GM12875 (cell line): ENCODE results near the gene MRC1.

Experiments used
- H3K4me3 ChIP-seq: one replicate; pipeline ENCODE4 v1.5.1; 2011; ENCODE audit warnings: low read depth, low read length, control low read depth
- TF ChIP-seq, protein P1 (sequence below): IDR thresholded peaks from 2 replicates; pipeline ENCODE4 v1.5.1; 2011; ENCODE audit warnings: low read depth, mild to moderate bottlenecking, control low read depth, inconsistent platforms, low read length, moderate library complexity, borderline replicate concordance; ENCODE audit not compliant: insufficient read depth

The MRC1 gene

DNA sequence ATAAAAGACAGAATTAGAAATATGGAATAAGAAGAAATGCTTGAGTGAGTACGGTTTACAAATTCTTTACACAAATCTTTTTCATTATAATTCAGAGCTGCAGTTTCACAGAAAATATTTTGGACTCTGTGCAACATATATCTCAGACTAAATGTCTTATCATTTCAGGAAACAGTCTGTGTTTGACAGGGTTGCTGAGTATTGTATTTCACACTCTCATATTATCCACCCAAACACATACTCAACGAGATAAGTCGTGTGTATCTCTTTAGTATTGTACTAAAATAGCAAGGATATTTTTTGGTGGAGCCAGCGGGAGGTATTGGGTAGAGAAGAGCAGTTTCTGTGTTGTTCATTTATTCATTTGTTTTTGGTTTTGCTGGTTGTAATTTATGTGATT is 103.6 kb downstream of the MRC1 start:
- H3K4me3 ChIP-seq, result no peak overlapping the region
- TF ChIP-seq, protein P1, sequence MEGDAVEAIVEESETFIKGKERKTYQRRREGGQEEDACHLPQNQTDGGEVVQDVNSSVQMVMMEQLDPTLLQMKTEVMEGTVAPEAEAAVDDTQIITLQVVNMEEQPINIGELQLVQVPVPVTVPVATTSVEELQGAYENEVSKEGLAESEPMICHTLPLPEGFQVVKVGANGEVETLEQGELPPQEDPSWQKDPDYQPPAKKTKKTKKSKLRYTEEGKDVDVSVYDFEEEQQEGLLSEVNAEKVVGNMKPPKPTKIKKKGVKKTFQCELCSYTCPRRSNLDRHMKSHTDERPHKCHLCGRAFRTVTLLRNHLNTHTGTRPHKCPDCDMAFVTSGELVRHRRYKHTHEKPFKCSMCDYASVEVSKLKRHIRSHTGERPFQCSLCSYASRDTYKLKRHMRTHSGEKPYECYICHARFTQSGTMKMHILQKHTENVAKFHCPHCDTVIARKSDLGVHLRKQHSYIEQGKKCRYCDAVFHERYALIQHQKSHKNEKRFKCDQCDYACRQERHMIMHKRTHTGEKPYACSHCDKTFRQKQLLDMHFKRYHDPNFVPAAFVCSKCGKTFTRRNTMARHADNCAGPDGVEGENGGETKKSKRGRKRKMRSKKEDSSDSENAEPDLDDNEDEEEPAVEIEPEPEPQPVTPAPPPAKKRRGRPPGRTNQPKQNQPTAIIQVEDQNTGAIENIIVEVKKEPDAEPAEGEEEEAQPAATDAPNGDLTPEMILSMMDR, result no peak

DNA sequence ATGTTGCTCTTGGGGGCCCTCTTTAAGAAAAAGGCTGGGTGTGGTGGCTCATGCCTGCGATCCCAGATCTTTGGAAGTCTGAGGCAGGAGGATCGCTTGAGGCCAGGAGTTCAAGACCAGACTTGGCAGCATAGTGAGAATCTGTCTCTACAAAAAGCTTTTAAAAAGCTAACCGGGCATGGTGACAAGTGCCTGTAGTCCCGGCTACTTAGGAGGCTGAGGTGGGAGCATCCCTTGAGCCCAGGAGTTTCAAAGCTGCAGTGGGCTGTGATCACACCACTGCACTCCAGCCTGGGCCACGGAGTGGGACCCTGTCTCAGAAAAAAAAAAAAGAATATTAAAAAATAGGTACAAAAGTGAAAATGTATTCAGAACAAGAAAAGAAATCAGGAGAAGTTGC is 104.5 kb downstream of the MRC1 start:
- H3K4me3 ChIP-seq, result no peak overlapping the region
- TF ChIP-seq, protein P1, result no peak

DNA sequence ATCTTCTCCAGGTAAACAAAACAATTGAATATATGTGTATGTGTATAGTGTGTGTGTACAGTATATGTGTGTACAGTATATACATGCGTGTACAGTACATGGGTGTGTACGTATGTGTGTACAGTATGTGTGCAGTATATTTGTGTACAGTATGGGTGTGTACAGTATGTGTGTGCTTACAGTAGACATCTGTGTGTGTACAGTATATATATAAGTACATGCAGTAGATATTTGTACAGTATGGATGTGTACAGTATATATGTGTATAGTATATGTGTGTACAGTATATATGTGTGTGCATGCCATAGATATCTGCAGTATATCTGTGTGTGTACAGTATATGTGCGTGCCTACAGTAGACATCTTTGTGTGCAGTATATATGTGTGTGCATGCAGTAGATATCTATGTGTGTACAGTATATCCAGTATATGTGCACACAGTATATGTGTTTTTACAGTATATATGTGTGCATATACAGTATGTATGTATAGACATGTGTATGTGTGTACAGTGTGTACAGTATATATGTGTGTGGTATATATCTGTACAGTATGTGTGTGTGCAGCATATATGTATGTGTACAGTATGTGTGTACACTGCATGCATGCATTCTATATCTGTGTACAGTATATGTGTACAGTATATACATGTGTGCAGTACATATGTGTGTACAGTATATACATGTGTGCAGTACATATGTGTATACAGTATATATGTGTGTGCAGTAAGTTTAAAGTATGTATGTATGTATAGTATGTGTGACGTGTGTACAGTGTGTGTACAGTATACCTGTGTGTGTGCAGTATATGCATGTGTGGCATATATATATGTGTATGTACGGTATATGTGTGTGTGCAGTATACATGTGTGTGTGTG is 105.3 kb downstream of the MRC1 start:
- TF ChIP-seq, protein P1, result no peak
- H3K4me3 ChIP-seq, result no peak overlapping the region

DNA sequence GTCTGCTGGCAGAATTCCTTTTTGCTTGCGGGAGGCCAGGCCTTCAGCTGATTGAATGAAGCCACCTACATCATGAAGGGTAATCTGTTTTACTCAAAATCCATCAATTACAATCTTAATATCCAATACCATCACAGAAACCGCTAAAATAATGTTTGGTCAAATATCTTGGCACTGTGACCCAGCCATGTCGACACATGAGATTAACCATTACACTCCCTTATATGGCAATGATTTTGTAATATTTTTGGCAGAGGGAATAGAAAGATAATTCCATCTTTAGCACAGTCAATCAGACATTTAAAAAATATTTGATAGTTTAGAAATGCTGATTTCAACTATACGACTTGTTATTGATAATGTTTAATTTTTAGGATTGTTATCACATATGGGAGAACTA is 106.0 kb downstream of the MRC1 start:
- TF ChIP-seq, protein P1, result no peak
- H3K4me3 ChIP-seq, result no peak overlapping the region

DNA sequence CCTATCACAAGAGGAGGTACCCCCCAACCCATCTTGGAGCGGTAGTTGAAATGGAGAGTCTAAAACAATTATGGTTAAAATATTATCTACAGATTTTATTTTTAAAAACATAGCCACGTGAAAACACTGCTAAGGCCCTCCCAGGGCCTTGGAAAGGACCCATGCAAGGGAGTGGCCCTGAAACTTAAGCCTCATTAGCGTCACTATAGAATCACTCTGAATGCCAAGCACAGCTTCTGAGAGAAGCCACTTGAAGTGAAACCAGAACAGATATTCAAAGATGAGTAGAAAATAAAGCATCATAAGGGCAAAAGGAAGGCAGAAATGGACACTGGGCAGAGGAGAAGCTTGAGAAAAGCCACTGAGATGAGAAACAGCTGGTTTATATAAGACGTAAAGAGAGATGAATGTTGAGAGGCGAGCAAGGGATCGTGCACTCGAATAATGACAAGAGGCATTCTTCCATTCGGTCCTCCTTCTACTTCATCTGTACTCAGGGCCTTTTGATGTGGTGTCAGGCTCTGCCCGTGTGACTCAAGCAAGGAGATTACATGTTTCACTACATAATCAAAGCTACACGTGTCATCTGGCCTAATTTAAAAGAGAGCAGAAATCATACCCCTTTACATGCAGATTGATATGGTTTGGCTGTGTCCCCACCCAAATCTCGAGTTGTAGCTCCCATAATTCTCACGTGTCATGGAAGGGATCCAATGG is 109.2 kb downstream of the MRC1 start:
- TF ChIP-seq, protein P1, result no peak
- no peak overlapping the region for H3K4me3 ChIP-seq

DNA sequence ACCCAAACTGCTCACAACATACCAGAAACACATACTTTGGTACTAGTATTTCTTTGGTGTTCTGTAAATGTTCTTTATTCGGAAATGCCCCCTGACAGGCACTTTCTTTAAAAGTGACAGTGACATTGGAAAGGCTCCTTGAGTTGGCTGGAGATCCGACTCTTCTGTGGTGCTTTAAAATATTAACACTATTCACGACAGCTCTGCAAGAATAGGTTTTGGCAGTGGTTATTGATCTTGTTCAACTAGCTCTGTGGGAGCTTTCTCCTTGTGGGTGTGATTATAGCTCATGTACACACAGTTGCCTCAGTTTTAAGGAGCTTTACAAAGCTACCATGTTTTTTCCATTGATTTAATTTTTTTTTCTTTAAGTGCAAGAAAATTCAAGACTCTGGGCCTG is 112.2 kb downstream of the MRC1 start:
- H3K4me3 ChIP-seq, result no peak overlapping the region
- TF ChIP-seq, protein P1, result no peak

DNA sequence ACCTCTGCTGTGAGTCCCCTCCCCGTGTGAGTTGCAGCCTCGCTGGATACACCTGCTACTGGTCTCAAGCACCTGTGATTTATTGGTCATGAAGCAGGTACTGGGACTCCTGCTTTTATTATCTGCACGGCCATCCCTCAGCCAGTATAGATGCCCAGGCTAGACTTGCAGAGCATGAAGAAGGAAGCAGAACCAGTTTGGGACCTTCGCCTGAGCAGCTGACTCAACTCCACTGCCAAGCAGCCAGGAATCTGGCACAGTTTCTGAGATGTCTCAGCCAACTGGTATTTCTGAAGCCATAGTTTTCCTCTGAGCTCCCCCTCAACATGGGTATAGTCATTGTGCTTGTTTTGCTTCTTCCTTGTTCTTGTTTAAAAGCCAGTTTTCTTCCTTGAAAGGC is 114.6 kb downstream of the MRC1 start:
- TF ChIP-seq, protein P1, result no peak
- no peak overlapping the region for H3K4me3 ChIP-seq
